KOPT-K1 (cell line): ENCODE data around the gene CBLN1.
"Not testable (repeated sequence)": the region's sequence is repeated elsewhere in the genome, so short reads cannot be mapped to it uniquely, and the experiment has no call there.

Experiments
- H3K27ac ChIP-seq: fragments of 200-600 bp; sonication (generic); 2 replicates; pipeline ENCODE4 v1.5.1; 2016; ENCODE audit warnings: antibody characterized with exemption, mild to moderate bottlenecking, low read depth, low read length; ENCODE audit not compliant: poor library complexity, severe bottlenecking
- H3K36me3 ChIP-seq: fragments of 200-600 bp; sonication (generic); 2 replicates; pipeline ENCODE4 v1.5.1; 2017; ENCODE audit warnings: antibody characterized with exemption, mild to moderate bottlenecking, low read length, moderate library complexity; ENCODE audit not compliant: insufficient read depth
- H3K9me3 ChIP-seq: fragments of 200-600 bp; sonication (generic); 2 replicates; pipeline ENCODE4 v1.5.1; 2017; ENCODE audit warnings: antibody characterized with exemption, low read length, mild to moderate bottlenecking; ENCODE audit not compliant: insufficient read depth, poor library complexity, severe bottlenecking

Gene CBLN1

GRCh38 chr16:49268667-49269066, 13.0 kb downstream of the CBLN1 start:
- no peak overlapping the region for H3K27ac ChIP-seq
- H3K9me3 ChIP-seq, result no peaks in the 10 kb centered on the region
- H3K36me3 ChIP-seq, result no peaks in the 10 kb centered on the region

- Histone ChIP-seq H3K9me3 (no peaks in the 10 kb centered on the region), H3K27ac (no peak overlapping the region), H3K36me3 (no peaks in the 10 kb centered on the region)
Measured at GRCh38 chr16:49262501-49262900, 19.1 kb downstream of the CBLN1 start.

GRCh38 chr16:49261930-49262329, 19.7 kb downstream of the CBLN1 start:
- H3K27ac ChIP-seq, result no peak overlapping the region
- H3K9me3 ChIP-seq, result no peaks in the 10 kb centered on the region
- H3K36me3 ChIP-seq, result no peaks in the 10 kb centered on the region

- H3K9me3 ChIP-seq, result no peaks in the 10 kb centered on the region
- H3K27ac ChIP-seq, result no peak overlapping the region
- H3K36me3 ChIP-seq, result no peaks in the 10 kb centered on the region
Measured at GRCh38 chr16:49260956-49261530, 20.6 kb downstream of the CBLN1 start.

GRCh38 chr16:49260253-49260652, 21.4 kb downstream of the CBLN1 start:
- H3K27ac ChIP-seq, result no peak overlapping the region
- H3K9me3 ChIP-seq, result no peaks in the 10 kb centered on the region
- no peaks in the 10 kb centered on the region for H3K36me3 ChIP-seq

- H3K9me3 ChIP-seq, result no peaks in the 10 kb centered on the region
- no peak overlapping the region for H3K27ac ChIP-seq
- H3K36me3 ChIP-seq, result no peaks in the 10 kb centered on the region
Measured at GRCh38 chr16:49259330-49259729, 22.3 kb downstream of the CBLN1 start.

- Histone ChIP-seq H3K9me3 (no peaks in the 10 kb centered on the region), H3K27ac (no peak overlapping the region), H3K36me3 (no peaks in the 10 kb centered on the region)
Measured at GRCh38 chr16:49250689-49251088, 30.9 kb downstream of the CBLN1 start.

- Histone ChIP-seq H3K27ac (no peak overlapping the region), H3K9me3 (no peaks in the 10 kb centered on the region), H3K36me3 (no peaks in the 10 kb centered on the region)
Measured at GRCh38 chr16:49248227-49248626, 33.4 kb downstream of the CBLN1 start.

GRCh38 chr16:49236216-49236615, 45.4 kb downstream of the CBLN1 start:
- Histone ChIP-seq H3K9me3 (no peaks in the 10 kb centered on the region), H3K27ac (no peak overlapping the region), H3K36me3 (no peaks in the 10 kb centered on the region)

- H3K9me3 ChIP-seq, H3K27ac ChIP-seq, H3K36me3 ChIP-seq: not testable (repeated sequence)
Measured at GRCh38 chr16:49228335-49228734, 53.3 kb downstream of the CBLN1 start.
